ENCODE measurements around the gene FOXF1. TPM values are rescaled to one million over a fixed set of nuclear protein-coding genes. Genes with fewer than 3 reads are reported as not detected.

Gene FOXF1
- total and polyA plus RNA-seq, 2 of the 13 experiments (the other 11 are each of a cell fraction or from before 2014, with no cell fraction given): not detected

DNA sequence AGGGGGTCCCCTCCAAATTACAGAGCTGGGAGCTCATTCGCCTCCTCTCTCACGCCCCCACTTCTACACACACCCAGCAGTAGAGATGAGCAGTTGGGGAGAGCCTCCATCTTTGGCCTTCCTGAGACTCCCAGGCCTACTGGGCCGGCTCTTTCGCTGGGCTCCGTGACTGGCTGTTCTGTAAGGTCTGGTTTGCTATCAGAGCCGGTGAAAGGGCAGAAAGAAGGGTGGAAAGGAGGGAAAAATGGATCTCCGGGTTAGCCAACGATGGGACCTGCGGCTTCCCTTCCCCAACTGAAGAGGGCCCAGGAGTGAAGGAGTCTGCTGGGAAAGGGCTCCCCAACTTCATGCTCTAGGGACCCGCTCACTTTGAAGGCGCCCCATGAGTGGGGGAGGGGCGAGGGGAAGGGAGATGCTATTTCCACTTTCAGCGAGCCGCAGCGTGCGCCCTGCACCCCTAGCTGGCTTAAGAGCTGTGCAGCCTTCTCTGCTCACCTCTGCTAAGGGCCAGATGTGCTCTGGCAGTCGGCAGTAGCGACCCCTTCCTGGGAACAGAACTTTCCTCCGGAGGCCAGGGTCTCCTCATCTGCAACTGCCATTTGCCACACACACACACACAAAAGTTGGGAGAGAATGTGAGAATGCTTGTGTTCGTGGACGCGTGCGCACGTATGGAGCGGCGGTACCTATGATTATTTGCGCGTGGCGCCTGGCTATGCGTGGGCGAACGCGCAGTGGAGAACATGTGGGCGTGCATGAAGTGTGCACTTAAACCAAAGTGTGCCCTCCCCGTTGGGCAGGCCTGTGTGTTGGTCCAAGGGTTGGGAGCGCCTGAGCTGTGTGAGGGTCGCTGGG, 2.9 kb upstream of the FOXF1 start:
- no peaks in the 10 kb centered on the region for H3K36me3 ChIP-seq (replicated peaks in 1 of 2; ENCODE audit: control insufficient read depth in 1 of 2, insufficient read depth in 2 of 2, low read length in 2 of 2)
- H3K4me3 ChIP-seq (replicated peaks in 1 of 3; ENCODE audit: insufficient read depth in 1 of 3, low read depth in 2 of 3, low read length in 3 of 3): no peak overlapping the region
- no TSS peak for BruUV-seq (replicated peaks)
- TF ChIP-seq HMG20A (CRISPR knock-in tag; IDR thresholded peaks at IDR 0.05; ENCODE audit: borderline replicate concordance): no peak
- TF ChIP-seq MED1 (CRISPR knock-in tag; IDR thresholded peaks at IDR 0.05): no peak
- no peak for TF ChIP-seq HDAC2 (CRISPR knock-in tag; IDR thresholded peaks at IDR 0.05)
- TF ChIP-seq, protein P1, sequence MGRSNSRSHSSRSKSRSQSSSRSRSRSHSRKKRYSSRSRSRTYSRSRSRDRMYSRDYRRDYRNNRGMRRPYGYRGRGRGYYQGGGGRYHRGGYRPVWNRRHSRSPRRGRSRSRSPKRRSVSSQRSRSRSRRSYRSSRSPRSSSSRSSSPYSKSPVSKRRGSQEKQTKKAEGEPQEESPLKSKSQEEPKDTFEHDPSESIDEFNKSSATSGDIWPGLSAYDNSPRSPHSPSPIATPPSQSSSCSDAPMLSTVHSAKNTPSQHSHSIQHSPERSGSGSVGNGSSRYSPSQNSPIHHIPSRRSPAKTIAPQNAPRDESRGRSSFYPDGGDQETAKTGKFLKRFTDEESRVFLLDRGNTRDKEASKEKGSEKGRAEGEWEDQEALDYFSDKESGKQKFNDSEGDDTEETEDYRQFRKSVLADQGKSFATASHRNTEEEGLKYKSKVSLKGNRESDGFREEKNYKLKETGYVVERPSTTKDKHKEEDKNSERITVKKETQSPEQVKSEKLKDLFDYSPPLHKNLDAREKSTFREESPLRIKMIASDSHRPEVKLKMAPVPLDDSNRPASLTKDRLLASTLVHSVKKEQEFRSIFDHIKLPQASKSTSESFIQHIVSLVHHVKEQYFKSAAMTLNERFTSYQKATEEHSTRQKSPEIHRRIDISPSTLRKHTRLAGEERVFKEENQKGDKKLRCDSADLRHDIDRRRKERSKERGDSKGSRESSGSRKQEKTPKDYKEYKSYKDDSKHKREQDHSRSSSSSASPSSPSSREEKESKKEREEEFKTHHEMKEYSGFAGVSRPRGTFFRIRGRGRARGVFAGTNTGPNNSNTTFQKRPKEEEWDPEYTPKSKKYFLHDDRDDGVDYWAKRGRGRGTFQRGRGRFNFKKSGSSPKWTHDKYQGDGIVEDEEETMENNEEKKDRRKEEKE (IDR thresholded peaks at IDR 0.05): no peak
- no peak overlapping the region for H3K9ac ChIP-seq (ENCODE audit: insufficient read depth, low read depth, low read length)
- H4K20me1 ChIP-seq (ENCODE audit: insufficient read depth, low read length): no peaks in the 10 kb centered on the region; the same call in 1 of the 2 replicates
- CTCF ChIA-PET (ENCODE audit: low intra/inter-chr PET ratio, low total read pairs): no interaction called here
- H3K4me1 ChIP-seq (ENCODE audit: insufficient read depth, low read length): peaks cover 4% of the 10 kb centered on the region; the same call in 1 of the 2 replicates
- no peak for DNase-seq (ENCODE audit: low spot score)
- H3K27ac ChIP-seq (ENCODE audit: extremely low read length, insufficient read depth, low read length): no peak overlapping the region
- in situ Hi-C loops (cut with HindIII; ENCODE audit: extremely low pct_ligation_motif_present, low pct_unique_long_range_greater_than_20kb) (loop anchor here (25.0 kb wide), 1 partner anchor 695 kb away; no protein-coding TSS in a partner anchor), intact Hi-C loops (cut with micrococcal nuclease; ENCODE audit: unreplicated experiment) (no loop called here)
- ATAC-seq: no peak
- H3K79me2 ChIP-seq (ENCODE audit: insufficient read depth, low read length): no peaks in the 10 kb centered on the region
- peaks cover 29 to 92% of the 10 kb centered on the region in 2 experiments for H3K27me3 ChIP-seq (ENCODE audit: control insufficient read depth in 1 of 2, insufficient read depth in 2 of 2, low read length in 2 of 2)
- no peak for FAIRE-seq
- POLR2A ChIA-PET: no interaction called here
- no peak overlapping the region for H3K4me2 ChIP-seq (ENCODE audit: low read depth, low read length)
- 60% methylated on average over 31 of the region's 37 CpGs for WGBS (ENCODE audit: low lambda C conversion rate)
- no peaks in the 10 kb centered on the region for H3K9me3 ChIP-seq (ENCODE audit: low read length)
- no peak overlapping the region for H2AFZ ChIP-seq (ENCODE audit: low read length)

Data from HepG2 (cell line).